HCT116 (cell line): ENCODE results near the gene CCR7.
"Not testable (repeated sequence)": the region's sequence is repeated elsewhere in the genome, so short reads cannot be mapped to it uniquely, and the experiment has no call there.

Experiments used
- EZH2 ChIP-seq: fragments of 200-600 bp; sonication (generic); IDR thresholded peaks from 2 replicates; pipeline ENCODE4 v1.6.1; 2017; ENCODE audit warnings: antibody characterized with exemption, mixed run types
- EZH2phosphoT487 ChIP-seq: fragments of 200-600 bp; IDR thresholded peaks from 2 replicates; pipeline ENCODE4 v1.6.1; 2018; ENCODE audit warnings: antibody characterized with exemption, borderline replicate concordance
- POLR2A ChIP-seq: IDR thresholded peaks from 2 replicates; pipeline ENCODE4 v1.7.0; 2011; ENCODE audit warnings: borderline replicate concordance; ENCODE audit not compliant: insufficient read depth, insufficient read length; ENCODE audit errors: extremely low read depth
- SP1 ChIP-seq: IDR thresholded peaks from 2 replicates; pipeline ENCODE4 v1.6.1; 2012; ENCODE audit warnings: low read depth
- YY1 ChIP-seq: IDR thresholded peaks from 2 replicates; pipeline ENCODE4 v1.6.1; 2011; ENCODE audit warnings: low read length, low read depth, moderate library complexity, mild to moderate bottlenecking; ENCODE audit not compliant: insufficient replicate concordance; ENCODE audit errors: extremely low read depth
- ZFX ChIP-seq: fragments of 450-650 bp; IDR thresholded peaks from 2 replicates; pipeline ENCODE4 v1.6.1; 2017
- TF ChIP-seq, protein P1 (sequence below), 3 experiments: fragments of 200-600 bp in 1 of 3; sonication (generic) in 1 of 3; IDR thresholded peaks in 2 of 3; conservative IDR thresholded peaks in 1 of 3; 2 replicates each; pipeline ENCODE4 v1.5.1; 2012 to 2017; ENCODE audit warnings: low read depth in 2 of 3, low read length in 2 of 3, antibody characterized with exemption in 1 of 3, borderline replicate concordance in 1 of 3, control low read depth in 1 of 3, mild to moderate bottlenecking in 1 of 3, mixed read lengths in 1 of 3, mixed run types in 1 of 3, moderate library complexity in 1 of 3; ENCODE audit not compliant: insufficient read depth in 1 of 3
- TF ChIP-seq, protein P2 (sequence below): IDR thresholded peaks from 2 replicates; pipeline ENCODE4 v1.6.1; 2012

DNA sequence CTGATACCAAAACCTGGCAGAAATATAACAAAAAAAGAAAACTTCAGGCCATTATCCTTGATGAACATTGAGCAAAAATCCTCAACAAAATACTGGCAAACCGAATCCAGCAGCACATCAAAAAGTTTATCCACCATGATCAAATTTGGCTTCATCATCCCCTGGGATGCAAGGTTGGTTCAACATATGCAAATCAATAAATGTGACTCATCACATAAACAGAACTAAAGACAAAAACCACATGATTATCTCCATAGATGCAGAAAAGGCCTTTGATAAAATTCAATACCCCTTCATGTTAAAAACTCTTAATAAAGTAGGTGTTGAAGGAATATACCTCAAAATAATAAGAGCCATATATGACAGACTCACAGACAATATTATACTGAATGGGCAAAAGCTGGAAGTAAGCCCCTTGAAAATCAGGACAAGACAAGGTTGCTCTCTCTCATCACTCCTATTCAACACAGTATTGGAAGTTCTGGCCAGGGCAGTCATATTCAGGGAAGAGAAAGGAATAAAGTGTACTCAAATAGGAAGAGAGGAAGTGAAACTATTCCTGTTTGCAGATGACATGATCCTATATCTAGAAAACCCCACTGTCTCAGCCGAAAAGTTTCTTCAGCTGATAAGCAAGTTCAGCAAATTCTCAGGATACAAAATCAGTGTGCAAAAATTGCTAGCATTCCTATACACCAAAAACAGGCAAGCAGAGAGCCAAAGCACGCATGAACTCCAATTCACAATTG is 7.1 kb upstream of the CCR7 start:
- TF ChIP-seq, protein P1, sequence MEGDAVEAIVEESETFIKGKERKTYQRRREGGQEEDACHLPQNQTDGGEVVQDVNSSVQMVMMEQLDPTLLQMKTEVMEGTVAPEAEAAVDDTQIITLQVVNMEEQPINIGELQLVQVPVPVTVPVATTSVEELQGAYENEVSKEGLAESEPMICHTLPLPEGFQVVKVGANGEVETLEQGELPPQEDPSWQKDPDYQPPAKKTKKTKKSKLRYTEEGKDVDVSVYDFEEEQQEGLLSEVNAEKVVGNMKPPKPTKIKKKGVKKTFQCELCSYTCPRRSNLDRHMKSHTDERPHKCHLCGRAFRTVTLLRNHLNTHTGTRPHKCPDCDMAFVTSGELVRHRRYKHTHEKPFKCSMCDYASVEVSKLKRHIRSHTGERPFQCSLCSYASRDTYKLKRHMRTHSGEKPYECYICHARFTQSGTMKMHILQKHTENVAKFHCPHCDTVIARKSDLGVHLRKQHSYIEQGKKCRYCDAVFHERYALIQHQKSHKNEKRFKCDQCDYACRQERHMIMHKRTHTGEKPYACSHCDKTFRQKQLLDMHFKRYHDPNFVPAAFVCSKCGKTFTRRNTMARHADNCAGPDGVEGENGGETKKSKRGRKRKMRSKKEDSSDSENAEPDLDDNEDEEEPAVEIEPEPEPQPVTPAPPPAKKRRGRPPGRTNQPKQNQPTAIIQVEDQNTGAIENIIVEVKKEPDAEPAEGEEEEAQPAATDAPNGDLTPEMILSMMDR (IDR thresholded peaks at IDR 0.05 in 2 of 3, conservative IDR thresholded peaks at IDR 0.05 in 1 of 3; ENCODE audit: borderline replicate concordance in 1 of 3, insufficient read depth in 1 of 3, low read depth in 2 of 3, low read length in 2 of 3): not testable (repeated sequence)
- TF ChIP-seq ZFX, POLR2A, EZH2, SP1, EZH2phosphoT487, YY1: not testable (repeated sequence)
- TF ChIP-seq, protein P2, sequence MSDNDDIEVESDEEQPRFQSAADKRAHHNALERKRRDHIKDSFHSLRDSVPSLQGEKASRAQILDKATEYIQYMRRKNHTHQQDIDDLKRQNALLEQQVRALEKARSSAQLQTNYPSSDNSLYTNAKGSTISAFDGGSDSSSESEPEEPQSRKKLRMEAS: not testable (repeated sequence)
